Activated T-cell treated with anti-CD3 and anti-CD28 coated beads, Interleukin-2, amount 50 U/mL, for 1 hour (primary cell): ENCODE measurements around the gene SPAG9.

Experiments used
- DNase-seq: peaks from one replicate; pipeline ENCODE4 v3.0.0-alpha.2; 2020

Gene SPAG9

GRCh38 chr17:51120739-51121619 lies at the start of gene SPAG9:
SPAG9 (minus strand) TSS chr17:51120868; CDS start chr17:51120656, 212 bp downstream.
- DNase-seq: peak; percentile 93

GRCh38 chr17:51169340-51169739 lies 48.7 kb upstream of the SPAG9 start:
- no peak for DNase-seq

- peak; percentile 77 for DNase-seq
Measured at GRCh38 chr17:51166987-51167931, 46.6 kb upstream of the SPAG9 start.

- peak; percentile 71 for DNase-seq
Measured at GRCh38 chr17:51166198-51166986, 45.7 kb upstream of the SPAG9 start, which contains the start of gene NME2. NME2 (plus strand) TSS chr17:51166411; CDS start chr17:51166831, 420 bp downstream.

GRCh38 chr17:51165680-51166197 lies 45.1 kb upstream of the SPAG9 start:
- no peak for DNase-seq

GRCh38 chr17:51164911-51165679 lies 44.4 kb upstream of the SPAG9 start:
- no peak for DNase-seq

GRCh38 chr17:51161541-51161940 lies 40.9 kb upstream of the SPAG9 start:
- DNase-seq: no peak

- DNase-seq: no peak
Measured at GRCh38 chr17:51159604-51160003, 38.9 kb upstream of the SPAG9 start.

- DNase-seq: no peak
Measured at GRCh38 chr17:51155416-51155815, 34.7 kb upstream of the SPAG9 start.

GRCh38 chr17:51154176-51154575 lies 33.5 kb upstream of the SPAG9 start:
- DNase-seq: no peak

- DNase-seq: peak; percentile 99
Measured at GRCh38 chr17:51153210-51154072, 32.8 kb upstream of the SPAG9 start, which contains the start of gene NME1. NME1 (plus strand) TSS chr17:51153559; CDS start chr17:51155655, 2,096 bp downstream.

- no peak for DNase-seq
Measured at GRCh38 chr17:51152766-51153209, 32.1 kb upstream of the SPAG9 start.

GRCh38 chr17:51150932-51151331 lies 30.3 kb upstream of the SPAG9 start:
- no peak for DNase-seq

GRCh38 chr17:51149163-51149562 lies 28.5 kb upstream of the SPAG9 start:
- no peak for DNase-seq

GRCh38 chr17:51147650-51148049 lies 27.0 kb upstream of the SPAG9 start:
- DNase-seq: no peak

GRCh38 chr17:51144266-51145022 lies 23.8 kb upstream of the SPAG9 start:
- no peak for DNase-seq

GRCh38 chr17:51142597-51142996 lies 21.9 kb upstream of the SPAG9 start:
- DNase-seq: no peak

GRCh38 chr17:51135956-51136355 lies 15.3 kb upstream of the SPAG9 start:
- DNase-seq: no peak

- no peak for DNase-seq
Measured at GRCh38 chr17:51133365-51133764, 12.7 kb upstream of the SPAG9 start.

- no peak for DNase-seq
Measured at GRCh38 chr17:51132964-51133319, 12.3 kb upstream of the SPAG9 start.
